ENCODE results near the gene FAT2. TPM values are rescaled to one million over a fixed set of nuclear protein-coding genes. Genes with fewer than 3 reads are reported as not detected.

FAT2 gene
- total and polyA plus RNA-seq, 10 of the 15 experiments (the other 5 are each of a cell fraction or from before 2014, with no cell fraction given): 0.01 to 0.06 (median 0.03) TPM; not detected in 3

DNA sequence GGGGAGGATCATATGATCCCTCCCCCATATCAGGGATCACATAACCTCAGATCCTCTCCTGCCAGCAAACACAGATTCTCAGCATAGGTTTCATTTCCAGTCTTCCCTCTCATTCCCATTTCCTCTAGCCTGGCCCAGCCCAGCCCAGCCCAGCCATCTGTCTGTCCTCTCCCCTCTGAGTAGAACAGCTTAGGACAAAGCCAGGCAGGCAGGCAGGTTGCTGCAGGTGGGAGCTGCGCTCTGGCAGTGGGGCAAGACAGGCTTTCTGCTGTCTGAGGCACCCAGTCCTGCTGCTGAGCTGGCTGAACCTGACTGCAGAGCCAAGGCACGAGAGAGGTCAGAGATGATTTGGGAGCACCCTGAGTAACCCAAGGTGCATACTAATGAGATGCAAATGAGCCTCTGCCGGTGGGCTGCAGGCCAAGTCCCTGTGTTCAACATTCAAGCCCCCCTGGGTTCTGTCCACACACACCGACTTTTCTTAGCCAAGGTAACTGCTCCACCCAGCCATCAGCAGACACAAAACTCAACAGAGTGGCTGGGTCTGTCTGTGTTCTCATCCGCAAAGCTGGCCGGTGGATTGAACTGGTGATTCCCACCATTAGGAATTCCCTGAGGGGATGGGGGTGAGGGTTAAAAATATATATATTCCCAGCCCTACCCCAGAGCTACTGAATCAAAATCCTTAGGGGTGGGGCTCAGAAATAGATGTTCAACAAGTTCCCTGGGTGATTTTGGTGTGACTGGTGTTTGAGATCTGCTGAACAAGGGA is 9.1 kb downstream of the FAT2 start:
- POLR2A ChIA-PET: interaction anchor here (0.9 kb wide), 1 partner anchor 17 kb away, joined by 3 read pairs; no protein-coding TSS in a partner anchor
- H4K20me1 ChIP-seq (ENCODE audit: control insufficient read depth, insufficient read depth): no peaks in the 10 kb centered on the region
- no peak overlapping the region for H2AFZ ChIP-seq (ENCODE audit: control insufficient read depth, low read depth, low read length)
- no peak overlapping the region for H3K4me2 ChIP-seq (ENCODE audit: control insufficient read depth, insufficient read depth)
- no peaks in the 10 kb centered on the region for H3K36me3 ChIP-seq (ENCODE audit: control insufficient read depth in 2 of 2, insufficient read depth in 2 of 2, low read length in 1 of 2)
- H3K4me3 ChIP-seq: no peak overlapping the region
- H3K9me3 ChIP-seq (replicated peaks; ENCODE audit: control insufficient read depth, insufficient read depth, low read length): no peaks in the 10 kb centered on the region
- no TSS peak for BruUV-seq (replicated peaks)
- no peaks in the 10 kb centered on the region for H3K79me2 ChIP-seq (ENCODE audit: control insufficient read depth, insufficient read depth, low read length)
- in situ Hi-C loops (cut with MboI): no loop called here
- H3K4me1 ChIP-seq (ENCODE audit: control insufficient read depth, insufficient read depth, low read length): no peaks in the 10 kb centered on the region
- no peaks in the 10 kb centered on the region for H3K27me3 ChIP-seq (replicated peaks in 1 of 2; ENCODE audit: control insufficient read depth in 2 of 2, insufficient read depth in 2 of 2, low read length in 1 of 2)
- intact Hi-C loops (cut with micrococcal nuclease; ENCODE audit: unreplicated experiment): no loop called here
- no peak overlapping the region for H3K27ac ChIP-seq (ENCODE audit: control insufficient read depth, insufficient read depth)
- DNase-seq (ENCODE audit: low read depth, low spot score) (no peak), FAIRE-seq (no peak), ATAC-seq (no peak)
- 42% methylated on average over 6 of the region's 6 CpGs for WGBS (ENCODE audit: insufficient coverage, insufficient replicate concordance, low lambda C conversion rate, missing lambda C conversion rate)
- RAD21 ChIA-PET (ENCODE audit: unreplicated experiment): no interaction called here
- CTCF ChIA-PET: interaction anchor here (2.1 kb wide), 1 partner anchor 70 kb away, joined by 7 read pairs; no protein-coding TSS in a partner anchor
- TF ChIP-seq, protein P1, sequence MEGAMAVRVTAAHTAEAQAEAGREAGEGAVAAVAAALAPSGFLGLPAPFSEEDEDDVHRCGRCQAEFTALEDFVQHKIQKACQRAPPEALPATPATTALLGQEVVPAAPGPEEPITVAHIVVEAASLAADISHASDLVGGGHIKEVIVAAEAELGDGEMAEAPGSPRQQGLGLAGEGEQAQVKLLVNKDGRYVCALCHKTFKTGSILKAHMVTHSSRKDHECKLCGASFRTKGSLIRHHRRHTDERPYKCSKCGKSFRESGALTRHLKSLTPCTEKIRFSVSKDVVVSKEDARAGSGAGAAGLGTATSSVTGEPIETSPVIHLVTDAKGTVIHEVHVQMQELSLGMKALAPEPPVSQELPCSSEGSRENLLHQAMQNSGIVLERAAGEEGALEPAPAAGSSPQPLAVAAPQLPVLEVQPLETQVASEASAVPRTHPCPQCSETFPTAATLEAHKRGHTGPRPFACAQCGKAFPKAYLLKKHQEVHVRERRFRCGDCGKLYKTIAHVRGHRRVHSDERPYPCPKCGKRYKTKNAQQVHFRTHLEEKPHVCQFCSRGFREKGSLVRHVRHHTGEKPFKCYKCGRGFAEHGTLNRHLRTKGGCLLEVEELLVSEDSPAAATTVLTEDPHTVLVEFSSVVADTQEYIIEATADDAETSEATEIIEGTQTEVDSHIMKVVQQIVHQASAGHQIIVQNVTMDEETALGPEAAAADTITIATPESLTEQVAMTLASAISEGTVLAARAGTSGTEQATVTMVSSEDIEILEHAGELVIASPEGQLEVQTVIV (IDR thresholded peaks at IDR 0.05; ENCODE audit: borderline replicate concordance, partially characterized antibody): no peak
- no peak for TF ChIP-seq POLR2A (IDR thresholded peaks at IDR 0.05; ENCODE audit: low read depth, low read length)
- TF ChIP-seq, protein P2, sequence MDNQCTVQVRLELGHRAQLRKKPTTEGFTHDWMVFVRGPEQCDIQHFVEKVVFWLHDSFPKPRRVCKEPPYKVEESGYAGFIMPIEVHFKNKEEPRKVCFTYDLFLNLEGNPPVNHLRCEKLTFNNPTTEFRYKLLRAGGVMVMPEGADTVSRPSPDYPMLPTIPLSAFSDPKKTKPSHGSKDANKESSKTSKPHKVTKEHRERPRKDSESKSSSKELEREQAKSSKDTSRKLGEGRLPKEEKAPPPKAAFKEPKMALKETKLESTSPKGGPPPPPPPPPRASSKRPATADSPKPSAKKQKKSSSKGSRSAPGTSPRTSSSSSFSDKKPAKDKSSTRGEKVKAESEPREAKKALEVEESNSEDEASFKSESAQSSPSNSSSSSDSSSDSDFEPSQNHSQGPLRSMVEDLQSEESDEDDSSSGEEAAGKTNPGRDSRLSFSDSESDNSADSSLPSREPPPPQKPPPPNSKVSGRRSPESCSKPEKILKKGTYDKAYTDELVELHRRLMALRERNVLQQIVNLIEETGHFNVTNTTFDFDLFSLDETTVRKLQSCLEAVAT (IDR thresholded peaks at IDR 0.05): no peak
- SMC1A ChIA-PET (ENCODE audit: uncharacterized antibody, unreplicated experiment): no interaction called here
- no peak overlapping the region for H3K9ac ChIP-seq (ENCODE audit: control insufficient read depth, insufficient read depth, low read length)
